ENCODE measurements around the gene TTLL12. TPM values are rescaled to one million over a fixed set of nuclear protein-coding genes. Genes with fewer than 3 reads are reported as not detected.

Gene TTLL12
- total RNA-seq, 1 donor from 2014 or later = 21.4 TPM

GRCh38 chr22:43199541-43199940 is 12.6 kb upstream of the TTLL12 start:
- Histone ChIP-seq H4K20me1 (ENCODE audit: insufficient read depth, low read length) (no peaks in the 10 kb centered on the region), H3K9ac (ENCODE audit: low read length) (no peak overlapping the region), H2AFZ (ENCODE audit: low read depth, low read length) (no peak overlapping the region), H3K9me3 (ENCODE audit: insufficient read depth, low read depth, low read length) (no peaks in the 10 kb centered on the region), H3K4me3 (ENCODE audit: insufficient read depth, low read depth, low read length) (no peak overlapping the region), H3K27me3 (ENCODE audit: insufficient read depth, low read length) (peaks cover 2% of the 10 kb centered on the region), H3K4me1 (ENCODE audit: insufficient read depth, low read length) (peaks cover 11% of the 10 kb centered on the region), H3K36me3 (ENCODE audit: insufficient read depth, low read length) (no peaks in the 10 kb centered on the region), H3K27ac (ENCODE audit: low read depth, low read length) (no peak overlapping the region), H3K4me2 (ENCODE audit: low read length) (no peak overlapping the region), H3K79me2 (ENCODE audit: insufficient read depth, low read length) (no peaks in the 10 kb centered on the region)
- Mint-ChIP-seq H3K4me1 (ENCODE audit: low read depth, unreplicated experiment) (no peaks in the 10 kb centered on the region), H3K27ac (ENCODE audit: unreplicated experiment) (no peak overlapping the region), H3K27me3 (ENCODE audit: low read depth, unreplicated experiment) (peaks cover 7% of the 10 kb centered on the region), H3K9me3 (ENCODE audit: unreplicated experiment) (peaks cover 6% of the 10 kb centered on the region), H3K36me3 (ENCODE audit: low read depth, unreplicated experiment) (no peaks in the 10 kb centered on the region), H3K4me3 (ENCODE audit: unreplicated experiment) (no peak overlapping the region)
- FAIRE-seq (no peak), DNase-seq (ENCODE audit: low read depth) (no peak)
- TF ChIP-seq CTCF (IDR thresholded peaks at IDR 0.05; ENCODE audit: insufficient read depth, low read depth, low read length) (no peak), EZH2 (IDR thresholded peaks at IDR 0.05; ENCODE audit: insufficient read depth, low read length) (no peak)

- H3K36me3 Mint-ChIP-seq (ENCODE audit: low read depth, unreplicated experiment) = no peaks in the 10 kb centered on the region
- no peaks in the 10 kb centered on the region for H3K4me1 Mint-ChIP-seq (ENCODE audit: low read depth, unreplicated experiment)
- Histone ChIP-seq H2AFZ (ENCODE audit: low read depth, low read length) (no peak overlapping the region), H3K27me3 (ENCODE audit: insufficient read depth, low read length) (peaks cover 2% of the 10 kb centered on the region), H3K9me3 (ENCODE audit: insufficient read depth, low read depth, low read length) (no peaks in the 10 kb centered on the region), H3K36me3 (ENCODE audit: insufficient read depth, low read length) (no peaks in the 10 kb centered on the region), H3K4me2 (ENCODE audit: low read length) (no peak overlapping the region), H3K79me2 (ENCODE audit: insufficient read depth, low read length) (no peaks in the 10 kb centered on the region), H3K4me3 (ENCODE audit: insufficient read depth, low read depth, low read length) (no peak overlapping the region), H3K4me1 (ENCODE audit: insufficient read depth, low read length) (peaks cover 11% of the 10 kb centered on the region), H3K27ac (ENCODE audit: low read depth, low read length) (no peak overlapping the region), H4K20me1 (ENCODE audit: insufficient read depth, low read length) (no peaks in the 10 kb centered on the region), H3K9ac (ENCODE audit: low read length) (no peak overlapping the region)
- FAIRE-seq (no peak), DNase-seq (ENCODE audit: low read depth) (no peak)
- no peak overlapping the region for H3K4me3 Mint-ChIP-seq (ENCODE audit: unreplicated experiment)
- no peak for TF ChIP-seq EZH2 (IDR thresholded peaks at IDR 0.05; ENCODE audit: insufficient read depth, low read length)
- no peak for TF ChIP-seq CTCF (IDR thresholded peaks at IDR 0.05; ENCODE audit: insufficient read depth, low read depth, low read length)
- H3K9me3 Mint-ChIP-seq (ENCODE audit: unreplicated experiment) = peaks cover 6% of the 10 kb centered on the region
- peaks cover 7% of the 10 kb centered on the region for H3K27me3 Mint-ChIP-seq (ENCODE audit: low read depth, unreplicated experiment)
- H3K27ac Mint-ChIP-seq (ENCODE audit: unreplicated experiment) = no peak overlapping the region
These were observed 12.0 kb upstream of the TTLL12 start for GRCh38 chr22:43198936-43199335.

- Histone ChIP-seq H3K4me3 (ENCODE audit: insufficient read depth, low read depth, low read length) (no peak overlapping the region), H3K27me3 (ENCODE audit: insufficient read depth, low read length) (peaks cover 2% of the 10 kb centered on the region), H3K36me3 (ENCODE audit: insufficient read depth, low read length) (no peaks in the 10 kb centered on the region), H3K9me3 (ENCODE audit: insufficient read depth, low read depth, low read length) (no peaks in the 10 kb centered on the region), H3K4me2 (ENCODE audit: low read length) (no peak overlapping the region), H3K27ac (ENCODE audit: low read depth, low read length) (no peak overlapping the region), H3K4me1 (ENCODE audit: insufficient read depth, low read length) (peaks cover 11% of the 10 kb centered on the region), H3K79me2 (ENCODE audit: insufficient read depth, low read length) (no peaks in the 10 kb centered on the region), H2AFZ (ENCODE audit: low read depth, low read length) (no peak overlapping the region), H4K20me1 (ENCODE audit: insufficient read depth, low read length) (no peaks in the 10 kb centered on the region), H3K9ac (ENCODE audit: low read length) (no peak overlapping the region)
- Mint-ChIP-seq H3K4me1 (ENCODE audit: low read depth, unreplicated experiment) (no peaks in the 10 kb centered on the region), H3K27ac (ENCODE audit: unreplicated experiment) (no peak overlapping the region), H3K9me3 (ENCODE audit: unreplicated experiment) (peaks cover 6% of the 10 kb centered on the region), H3K36me3 (ENCODE audit: low read depth, unreplicated experiment) (no peaks in the 10 kb centered on the region), H3K4me3 (ENCODE audit: unreplicated experiment) (no peak overlapping the region), H3K27me3 (ENCODE audit: low read depth, unreplicated experiment) (peaks cover 7% of the 10 kb centered on the region)
- TF ChIP-seq EZH2 (IDR thresholded peaks at IDR 0.05; ENCODE audit: insufficient read depth, low read length) = no peak
- no peak for TF ChIP-seq CTCF (IDR thresholded peaks at IDR 0.05; ENCODE audit: insufficient read depth, low read depth, low read length)
- DNase-seq (ENCODE audit: low read depth) = no peak
- FAIRE-seq = no peak
These were observed 11.2 kb upstream of the TTLL12 start for GRCh38 chr22:43198126-43198525.

Data from astrocyte (in vitro differentiated cells and primary cell).